Ovary (tissue), 9 donors: Measurements from ENCODE around the gene CACNB2. TPM values are rescaled to one million over a fixed set of nuclear protein-coding genes. Genes with fewer than 3 reads are reported as not detected.

Experiments used
- DNase-seq, 5 donors: peaks; one replicate each; pipeline ENCODE4 v3.0.0-alpha.2; 2019 to 2020
- H3K27ac ChIP-seq, 2 donors: fragments of 200-600 bp; one replicate each; pipeline versions ENCODE4 v1.5.1 to v1.8.0; 2019 to 2022
- H3K27me3 ChIP-seq: fragments of 200-600 bp; one replicate; pipeline ENCODE4 v1.8.0; 2022
- H3K36me3 ChIP-seq: fragments of 200-600 bp; sonication (generic); one replicate; pipeline ENCODE4 v1.5.1; 2019
- H3K4me1 ChIP-seq: one replicate; pipeline ENCODE4 v1.8.1; 2013; ENCODE audit warnings: mild to moderate bottlenecking, moderate library complexity; ENCODE audit not compliant: insufficient read depth
- H3K4me3 ChIP-seq: fragments of 200-600 bp; sonication (generic); one replicate; pipeline ENCODE4 v1.5.1; 2017
- H3K9me3 ChIP-seq, 2 donors: fragments of 200-600 bp in 1 of 2; sonication (generic) in 1 of 2; one replicate each; pipeline versions ENCODE4 v1.5.1 to v1.8.1; 2013 to 2019; ENCODE audit warnings: mild to moderate bottlenecking in 1 of 2, moderate library complexity in 1 of 2
- CTCF ChIP-seq, 3 donors: fragments of 450-650 bp in 2 of 3; fragments of 200-600 bp in 1 of 3; IDR thresholded peaks; one replicate each; pipeline versions ENCODE4 v1.5.1 to v1.8.0; 2016 to 2022; ENCODE audit warnings: antibody characterized with exemption in 3 of 3, mild to moderate bottlenecking in 1 of 3
- EP300 ChIP-seq: sonication (generic); formaldehyde crosslinking; IDR thresholded peaks from one replicate; pipeline ENCODE4 v1.6.1; 2017; ENCODE audit warnings: antibody characterized with exemption
- POLR2A ChIP-seq: fragments of 450-650 bp; IDR thresholded peaks from one replicate; pipeline ENCODE4 v1.6.1; 2017; ENCODE audit warnings: antibody characterized with exemption, mild to moderate bottlenecking, moderate library complexity
- WGBS, 3 donors: extraction: QIAGEN DNeasy Blood & Tissue Kit in 1 of 3; methylation state at CpG; one replicate each; pipeline versions ENCODE4 v1.1.5 to v1.1.7; 2013 to 2017; 5-methylcytosine and 5-hydroxymethylcytosine counted together
- intact Hi-C, 4 donors: fragments of 100-400 bp; cut with DNase I; formaldehyde crosslinking; loops; one replicate each; pipeline versions ENCODE4 v1.11.0 to v1.15.1; 2022 to 2023
- polyA plus RNA-seq, 2 donors: library from polyadenylated mRNA; stranded (reverse); fragments of 200-250 nt in 1 of 2; fragments of 350-450 nt in 1 of 2; fragmentation: Illumina TruSeq in 1 of 2; extraction: RNeasy Lipid Tissue Mini Kit (QIAGEN cat#74804) in 1 of 2; gene quantifications; one replicate each; pipeline ENCODE4 v1.2.3, GENCODE V29; 2013 to 2014
- total RNA-seq, 7 donors: library from RNA; depleted of rRNA in 2 of 7; stranded (reverse); fragments of >200 nt in 2 of 7; fragmentation: NEBNext Ultra II Directional in 3 of 7; extraction: Animal tissue kit (Norgen Biotek cat#: 25700) in 3 of 7; gene quantifications; one replicate each; pipeline versions ENCODE4 v1.1.0 to v1.2.4, GENCODE V29; 2016 to 2023
- donor health status: DM: no; HTN: no; CAD: no; lungs with moderate emphysema.
- donor health status: DM: no; HTN: no; CAD: no.
- donor health status: Bipolar disorder and iron deficiency.
- donor health status: DM: yes; HTN: yes; CAD: no.
- donor health status: DM: no; HTN: no; CAD: no.
- donor health status: DM: yes; HTN: yes; CAD: no.

Gene CACNB2
- total and polyA plus RNA-seq, 9 donors, result 8.9 to 60.9 (median 23.8) TPM

GRCh38 chr10:18406136-18406535 lies 265.9 kb downstream of the CACNB2 start:
- H3K4me1 ChIP-seq, result no peaks in the 10 kb centered on the region
- H3K36me3 ChIP-seq, result no peaks in the 10 kb centered on the region
- WGBS, 3 donors, result 93 to 97% (median 94%) methylated on average over 4 of the region's 4 CpGs
- no peaks in the 10 kb centered on the region for H3K9me3 ChIP-seq
- TF ChIP-seq CTCF (IDR thresholded peaks at IDR 0.05) (no peak), POLR2A (no peak), EP300 (no peak)
- DNase-seq, result no peak
- H3K4me3 ChIP-seq, result no peak overlapping the region
- intact Hi-C loops, result no loop called here
- H3K27me3 ChIP-seq, result no peaks in the 10 kb centered on the region
- no peak overlapping the region for H3K27ac ChIP-seq

GRCh38 chr10:18409599-18410397 lies 269.6 kb downstream of the CACNB2 start:
- Histone ChIP-seq H3K27me3 (no peaks in the 10 kb centered on the region), H3K4me1 (no peaks in the 10 kb centered on the region), H3K27ac (no peak overlapping the region), H3K9me3 (no peaks in the 10 kb centered on the region), H3K4me3 (no peak overlapping the region), H3K36me3 (no peaks in the 10 kb centered on the region)
- DNase-seq, result no peak
- TF ChIP-seq EP300, result no peak
- TF ChIP-seq POLR2A, result no peak
- TF ChIP-seq CTCF (IDR thresholded peaks at IDR 0.05), result no peak
- WGBS, 3 donors, result 79 to 87% (median 83%) methylated on average over 4 of the region's 4 CpGs
- intact Hi-C loops, result no loop called here

DNA sequence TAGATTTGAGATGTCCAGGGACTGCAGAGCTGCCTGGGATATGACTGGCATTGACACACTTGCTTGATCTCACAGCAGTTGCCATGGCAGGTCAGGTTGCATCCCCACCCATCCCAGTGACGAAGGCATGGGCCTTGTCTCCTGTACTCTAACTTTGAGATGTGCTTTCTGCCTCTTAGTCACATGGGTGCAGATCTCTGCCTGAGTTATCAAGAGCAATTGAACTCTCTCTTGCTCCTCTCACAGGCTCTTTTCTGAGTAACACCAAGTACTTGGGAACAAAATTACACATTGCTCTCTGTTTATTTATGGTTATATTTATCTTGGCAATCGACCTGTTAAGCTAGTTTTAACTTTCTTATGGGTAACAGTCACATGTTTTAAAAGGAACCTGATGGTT lies 273.8 kb downstream of the CACNB2 start:
- TF ChIP-seq POLR2A (no peak), EP300 (no peak), CTCF (IDR thresholded peaks at IDR 0.05) (no peak)
- no peaks in the 10 kb centered on the region for H3K9me3 ChIP-seq
- no peak overlapping the region for H3K4me3 ChIP-seq
- no peaks in the 10 kb centered on the region for H3K4me1 ChIP-seq
- 57 to 59% (median 58%) methylated on average over 2 of the region's 2 CpGs for WGBS, 3 donors
- H3K36me3 ChIP-seq, result no peaks in the 10 kb centered on the region
- intact Hi-C loops, result no loop called here
- H3K27ac ChIP-seq, result no peak overlapping the region
- no peak for DNase-seq
- no peaks in the 10 kb centered on the region for H3K27me3 ChIP-seq

GRCh38 chr10:18417950-18418527 lies 277.8 kb downstream of the CACNB2 start:
- intact Hi-C loops, result no loop called here

More at GRCh38 chr10:18417950-18418527, 277.8 kb downstream of the CACNB2 start:
- Histone ChIP-seq H3K27me3 (no peaks in the 10 kb centered on the region), H3K4me3 (no peak overlapping the region), H3K27ac (no peak overlapping the region), H3K4me1 (no peaks in the 10 kb centered on the region), H3K36me3 (no peaks in the 10 kb centered on the region), H3K9me3 (no peaks in the 10 kb centered on the region)
- DNase-seq, result no peak
- WGBS, 3 donors, result 86 to 92% (median 92%) methylated on average over 15 of the region's 15 CpGs
- TF ChIP-seq CTCF (IDR thresholded peaks at IDR 0.05) (no peak), EP300 (no peak), POLR2A (no peak)
